Left ventricle myocardium inferior (tissue), 1 donor: ENCODE results near the gene RAB1A. TPM values are rescaled to one million over a fixed set of nuclear protein-coding genes. Genes with fewer than 3 reads are reported as not detected.

Source experiments
- DNase-seq: peaks from one replicate; pipeline ENCODE4 v3.0.0-alpha.2; 2020
- H3K27ac ChIP-seq: fragments of 200-600 bp; replicated peaks from 2 replicates; pipeline ENCODE4 v1.8.0; 2021
- H3K27me3 ChIP-seq: fragments of 200-600 bp; 2 replicates; pipeline ENCODE4 v1.8.0; 2021; ENCODE audit warnings: low read depth
- H3K36me3 ChIP-seq: fragments of 200-600 bp; 2 replicates; pipeline ENCODE4 v1.8.0; 2021
- H3K4me1 ChIP-seq: fragments of 200-600 bp; 2 replicates; pipeline ENCODE4 v1.8.0; 2021
- H3K4me3 ChIP-seq: fragments of 200-600 bp; 2 replicates; pipeline ENCODE4 v1.8.0; 2021; ENCODE audit warnings: mild to moderate bottlenecking, moderate library complexity
- H3K9me3 ChIP-seq: fragments of 200-600 bp; replicated peaks from 2 replicates; pipeline ENCODE4 v1.8.0; 2021
- intact Hi-C: fragments of 100-400 bp; cut with micrococcal nuclease; formaldehyde crosslinking; loops from one replicate; pipeline ENCODE4 v1.11.0; 2022
- total RNA-seq: library from RNA; stranded (reverse); fragmentation: NEBNext Ultra II Directional; extraction: Animal tissue kit (Norgen Biotek cat#: 25700); gene quantifications from one replicate; pipeline ENCODE4 v1.2.1, GENCODE V29; 2021
- TF ChIP-seq, protein P1 (sequence below): fragments of 200-600 bp; IDR thresholded peaks from 2 replicates; pipeline ENCODE4 v1.8.0; 2021; ENCODE audit warnings: antibody characterized with exemption, mild to moderate bottlenecking, borderline replicate concordance
- donor health status: DM: no; HTN: yes; CAD: no; lungs with severe emphysema.

Gene RAB1A
- total RNA-seq, 1 donor from 2014 or later = 115 TPM

DNA sequence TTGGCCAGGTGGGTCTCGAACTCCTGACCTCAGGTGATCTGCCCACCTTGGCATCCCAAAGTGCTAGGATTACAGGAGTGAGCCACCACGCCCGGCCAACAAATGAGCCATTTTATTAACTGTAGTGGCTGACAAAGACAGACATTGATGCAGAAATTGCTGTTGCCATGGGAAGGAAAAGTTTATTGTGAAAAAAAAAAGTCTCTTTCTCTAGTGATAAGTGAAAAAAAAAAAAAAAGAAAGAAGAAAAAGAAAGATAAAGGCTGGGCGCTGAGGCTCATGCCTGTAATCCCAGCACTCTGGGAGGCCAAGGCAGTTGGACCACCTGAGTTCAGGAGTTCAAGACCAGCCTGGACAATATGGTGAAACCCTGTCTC lies 39.8 kb upstream of the RAB1A start:
- Histone ChIP-seq H3K27ac (no peak overlapping the region), H3K4me1 (peaks cover 4% of the 10 kb centered on the region), H3K27me3 (no peaks in the 10 kb centered on the region), H3K4me3 (no peak overlapping the region), H3K36me3 (no peaks in the 10 kb centered on the region), H3K9me3 (no peaks in the 10 kb centered on the region)
- TF ChIP-seq, protein P1, sequence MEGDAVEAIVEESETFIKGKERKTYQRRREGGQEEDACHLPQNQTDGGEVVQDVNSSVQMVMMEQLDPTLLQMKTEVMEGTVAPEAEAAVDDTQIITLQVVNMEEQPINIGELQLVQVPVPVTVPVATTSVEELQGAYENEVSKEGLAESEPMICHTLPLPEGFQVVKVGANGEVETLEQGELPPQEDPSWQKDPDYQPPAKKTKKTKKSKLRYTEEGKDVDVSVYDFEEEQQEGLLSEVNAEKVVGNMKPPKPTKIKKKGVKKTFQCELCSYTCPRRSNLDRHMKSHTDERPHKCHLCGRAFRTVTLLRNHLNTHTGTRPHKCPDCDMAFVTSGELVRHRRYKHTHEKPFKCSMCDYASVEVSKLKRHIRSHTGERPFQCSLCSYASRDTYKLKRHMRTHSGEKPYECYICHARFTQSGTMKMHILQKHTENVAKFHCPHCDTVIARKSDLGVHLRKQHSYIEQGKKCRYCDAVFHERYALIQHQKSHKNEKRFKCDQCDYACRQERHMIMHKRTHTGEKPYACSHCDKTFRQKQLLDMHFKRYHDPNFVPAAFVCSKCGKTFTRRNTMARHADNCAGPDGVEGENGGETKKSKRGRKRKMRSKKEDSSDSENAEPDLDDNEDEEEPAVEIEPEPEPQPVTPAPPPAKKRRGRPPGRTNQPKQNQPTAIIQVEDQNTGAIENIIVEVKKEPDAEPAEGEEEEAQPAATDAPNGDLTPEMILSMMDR = no peak
- intact Hi-C loops = loop anchor here (10.0 kb wide), 1 partner anchor 245 kb away; no protein-coding TSS in a partner anchor
- DNase-seq = no peak

DNA sequence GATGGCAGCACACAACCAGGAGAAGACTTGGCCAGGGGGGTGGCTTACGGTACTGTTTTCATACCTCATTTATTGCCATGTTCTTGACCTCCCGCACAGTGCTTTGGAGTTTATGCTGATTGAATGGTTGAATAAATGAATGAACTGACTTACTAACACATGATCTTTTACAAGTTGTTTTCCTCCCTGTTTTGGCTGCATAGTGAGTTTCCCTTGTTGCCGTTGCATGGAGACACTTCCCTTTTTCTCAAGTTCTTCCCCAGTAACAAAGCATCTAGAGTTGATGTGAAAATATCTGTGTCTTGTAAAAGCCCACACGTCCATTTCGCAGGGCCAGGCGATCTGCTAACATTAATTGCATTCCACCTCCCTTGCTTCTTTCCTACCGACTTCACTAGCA lies 35.7 kb upstream of the RAB1A start:
- DNase-seq = no peak
- H3K36me3 ChIP-seq = no peaks in the 10 kb centered on the region
- H3K9me3 ChIP-seq = no peaks in the 10 kb centered on the region
- TF ChIP-seq, protein P1 = no peak
- H3K27ac ChIP-seq = peak overlapping the region; percentile 67
- intact Hi-C loops = no loop called here
- H3K4me3 ChIP-seq = no peak overlapping the region
- peaks cover 25% of the 10 kb centered on the region for H3K4me1 ChIP-seq
- no peaks in the 10 kb centered on the region for H3K27me3 ChIP-seq

DNA sequence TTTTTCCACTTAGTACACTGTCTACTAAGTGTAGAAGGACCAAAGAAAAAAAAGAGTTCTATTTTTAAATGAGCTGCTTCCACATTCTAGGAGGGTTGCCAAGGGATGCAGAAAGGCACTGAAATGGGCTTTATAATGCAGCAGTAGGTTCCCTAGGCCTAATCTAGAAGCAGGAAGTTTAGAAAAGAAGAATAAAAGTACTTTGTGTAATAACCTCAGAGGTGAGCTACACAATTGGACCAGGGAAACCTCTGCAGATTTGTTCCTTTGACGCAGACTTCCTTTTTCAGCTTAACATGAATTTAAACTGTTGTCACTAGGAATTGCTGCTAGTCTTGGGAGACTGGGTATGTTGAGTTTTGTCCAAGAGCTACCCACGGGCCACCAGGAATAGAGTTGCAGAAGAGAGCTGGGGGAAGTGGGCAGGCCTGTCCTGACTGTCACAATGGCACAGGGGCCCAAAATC lies 34.6 kb upstream of the RAB1A start:
- intact Hi-C loops = no loop called here
- H3K27ac ChIP-seq = peak overlapping the region; percentile 67
- DNase-seq = no peak

DNA sequence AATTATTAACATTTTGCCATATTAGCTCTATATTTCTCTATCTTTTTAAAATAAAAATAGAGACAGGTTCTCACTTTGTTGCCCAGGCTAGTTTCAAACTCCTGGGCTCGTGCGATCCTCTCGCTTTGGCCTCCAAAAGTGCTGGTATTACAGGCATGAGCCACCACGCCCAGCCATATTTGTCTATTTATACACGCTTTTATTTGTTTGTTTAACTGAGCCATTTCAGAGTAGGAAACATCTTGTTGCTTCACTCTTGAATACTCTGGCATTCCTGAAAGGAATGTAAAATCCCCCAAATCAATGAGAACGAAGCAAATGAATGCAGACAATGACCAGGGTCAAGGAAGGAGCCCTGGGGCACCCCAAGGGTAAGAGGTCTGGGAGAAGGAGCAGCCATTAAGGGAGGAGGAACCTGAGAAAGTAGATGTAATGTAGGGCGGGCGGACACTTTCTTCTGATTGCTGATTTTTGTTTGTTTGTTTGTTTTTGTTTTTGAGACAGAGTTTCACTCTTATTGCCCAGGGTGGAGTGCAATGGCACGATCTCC lies 31.7 kb upstream of the RAB1A start:
- Histone ChIP-seq H3K36me3 (no peaks in the 10 kb centered on the region), H3K4me3 (no peak overlapping the region), H3K9me3 (no peaks in the 10 kb centered on the region), H3K4me1 (peaks cover 25% of the 10 kb centered on the region), H3K27ac (no peak overlapping the region), H3K27me3 (no peaks in the 10 kb centered on the region)
- TF ChIP-seq, protein P1 = no peak
- intact Hi-C loops = no loop called here
- DNase-seq = no peak

More for the DNA sequence above, 34.6 kb upstream of the RAB1A start:
- Histone ChIP-seq H3K4me3 (no peak overlapping the region), H3K27me3 (no peaks in the 10 kb centered on the region), H3K36me3 (no peaks in the 10 kb centered on the region), H3K4me1 (peaks cover 25% of the 10 kb centered on the region), H3K9me3 (no peaks in the 10 kb centered on the region)
- TF ChIP-seq, protein P1 = no peak

DNA sequence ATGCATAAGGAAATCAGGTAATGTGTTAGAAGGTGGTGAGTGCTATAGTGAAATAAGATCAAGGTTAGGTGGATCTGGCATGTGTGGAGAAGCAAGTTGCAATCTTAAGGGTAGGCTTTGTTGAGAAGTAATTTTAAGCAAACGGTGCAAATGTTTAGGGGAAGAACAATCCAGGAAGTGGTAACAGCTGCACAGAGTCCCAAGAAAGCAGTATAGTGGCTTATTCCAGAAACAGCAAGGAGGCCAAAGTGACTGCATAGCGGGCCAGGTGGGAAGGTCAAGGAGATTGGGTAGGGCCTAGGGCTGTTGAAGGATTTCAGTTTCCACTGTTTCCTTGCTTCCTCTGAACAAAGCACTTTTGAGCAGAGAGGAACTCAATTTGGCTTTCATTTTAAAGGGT lies 30.0 kb upstream of the RAB1A start:
- Histone ChIP-seq H3K9me3 (no peaks in the 10 kb centered on the region), H3K4me1 (peaks cover 22% of the 10 kb centered on the region), H3K4me3 (no peak overlapping the region), H3K36me3 (no peaks in the 10 kb centered on the region), H3K27ac (no peak overlapping the region), H3K27me3 (no peaks in the 10 kb centered on the region)
- no peak for DNase-seq
- TF ChIP-seq, protein P1 = no peak
- intact Hi-C loops = no loop called here

DNA sequence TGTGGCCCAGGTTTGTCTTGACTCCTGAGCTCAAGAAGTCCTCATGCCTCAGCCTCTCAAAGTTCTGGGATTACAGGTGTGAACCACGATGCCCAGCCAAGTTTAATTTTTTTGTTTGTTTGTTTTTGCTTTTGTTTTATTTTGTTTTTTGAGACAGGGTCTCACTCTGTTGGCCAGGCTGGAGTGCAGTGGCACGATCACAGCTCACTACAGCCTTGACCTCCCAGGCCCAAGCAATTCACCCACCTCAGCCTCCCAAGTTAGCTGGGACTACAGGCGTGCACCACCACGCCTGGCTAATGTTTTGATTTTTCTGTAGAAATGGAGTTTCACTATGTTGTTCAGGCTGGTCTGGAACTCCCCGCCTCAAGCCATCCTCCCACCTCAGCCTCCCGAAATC lies 29.4 kb upstream of the RAB1A start:
- H3K36me3 ChIP-seq = no peaks in the 10 kb centered on the region

More for the DNA sequence above, 29.4 kb upstream of the RAB1A start:
- Histone ChIP-seq H3K4me1 (peaks cover 16% of the 10 kb centered on the region), H3K27me3 (no peaks in the 10 kb centered on the region), H3K9me3 (no peaks in the 10 kb centered on the region), H3K4me3 (no peak overlapping the region), H3K27ac (no peak overlapping the region)
- DNase-seq = no peak
- TF ChIP-seq, protein P1 = no peak
- intact Hi-C loops = no loop called here
